Endothelial cell of umbilical vein (primary cell): ENCODE data around the gene DMD. TPM values are rescaled to one million over a fixed set of nuclear protein-coding genes. Genes with fewer than 3 reads are reported as not detected.

Experiments used
- BruUV-seq: library from RNA; stranded (reverse); fragments of 400-500 nt; replicated peaks from 2 replicates; lab custom pipeline; 2021; lab: Mats Ljungman, UMichigan
- CTCF ChIA-PET: fragments of 300-600, 350-600 bp; sonication (Branson Sonifier 250); formaldehyde crosslinking; loops from one replicate; lab custom pipeline; 2021; ENCODE audit warnings: antibody characterized with exemption, inconsistent platforms; lab: Charles Lee
- POLR2A ChIA-PET: fragments of 300-600, 350-600 bp; sonication (Branson Sonifier 250); formaldehyde crosslinking; loops from one replicate; lab custom pipeline; 2021; ENCODE audit warnings: antibody characterized with exemption, inconsistent platforms; lab: Charles Lee
- DNase-seq: peaks from one replicate; pipeline ENCODE4 v3.0.0-alpha.2; 2011; ENCODE audit warnings: low read depth, low spot score
- FAIRE-seq: peaks from 2 replicates; lab custom pipeline; 2011; peaks lifted over from hg19 to GRCh38; lab: Jason Lieb, UNC
- H2AFZ ChIP-seq: 2 replicates; pipeline ENCODE4 v1.6.0; 2012; ENCODE audit warnings: low read depth, low read length, control low read depth, inconsistent platforms
- H3K27ac ChIP-seq: 2 replicates; pipeline ENCODE4 v1.5.1; 2011; ENCODE audit warnings: low read depth, mild to moderate bottlenecking, control low read depth, low read length, moderate library complexity; ENCODE audit not compliant: insufficient read depth
- H3K27me3 ChIP-seq, 2 experiments: 2 replicates each; pipeline versions ENCODE4 v1.6.0 to v1.6.1; 2011; ENCODE audit warnings: low read length in 2 of 2, mixed read lengths in 1 of 2; ENCODE audit not compliant: control insufficient read depth in 2 of 2, insufficient read depth in 2 of 2
- H3K36me3 ChIP-seq, 2 experiments: 2 replicates in 1 of 2; 3 replicates in 1 of 2; pipeline ENCODE4 v1.5.1; 2011; ENCODE audit warnings: low read length in 2 of 2, mild to moderate bottlenecking in 1 of 2, moderate library complexity in 1 of 2; ENCODE audit not compliant: control insufficient read depth in 2 of 2, insufficient read depth in 2 of 2; ENCODE audit errors: extremely low read depth in 1 of 2
- H3K4me1 ChIP-seq: 3 replicates; pipeline ENCODE4 v1.5.1; 2011; ENCODE audit warnings: mild to moderate bottlenecking, low read length; ENCODE audit not compliant: control insufficient read depth, insufficient read depth; ENCODE audit errors: extremely low read depth
- H3K4me2 ChIP-seq: 2 replicates; pipeline ENCODE4 v1.6.1; 2011; ENCODE audit warnings: low read length, control low read depth, mixed read lengths; ENCODE audit not compliant: insufficient read depth
- H3K4me3 ChIP-seq, 3 experiments: fragments of 200-600 bp in 1 of 3; sonication (generic), shearing (Covaris generic) in 1 of 3; replicated peaks in 1 of 3; 2 replicates each; pipeline ENCODE4 v1.5.1; 2011 to 2016; ENCODE audit warnings: control low read depth in 3 of 3, low read length in 3 of 3, mild to moderate bottlenecking in 2 of 3, inconsistent platforms in 1 of 3, low read depth in 1 of 3, moderate library complexity in 1 of 3; ENCODE audit not compliant: insufficient read depth in 1 of 3
- H3K79me2 ChIP-seq: 2 replicates; pipeline ENCODE4 v1.6.0; 2012; ENCODE audit warnings: low read length, inconsistent platforms; ENCODE audit not compliant: control insufficient read depth, insufficient read depth
- H3K9ac ChIP-seq: replicated peaks from 2 replicates; pipeline ENCODE3; 2011; ENCODE audit warnings: low read length, control low read depth; ENCODE audit not compliant: insufficient read depth; ENCODE audit errors: extremely low read depth
- H3K9me1 ChIP-seq: replicated peaks from 3 replicates; pipeline ENCODE4 v1.6.0; 2011; ENCODE audit warnings: mild to moderate bottlenecking, low read length; ENCODE audit not compliant: control insufficient read depth, insufficient read depth; ENCODE audit errors: extremely low read depth
- H3K9me3 ChIP-seq: replicated peaks from 2 replicates; pipeline ENCODE4 v1.5.1; 2012; ENCODE audit warnings: low read length, inconsistent platforms; ENCODE audit not compliant: control insufficient read depth, insufficient read depth
- H4K20me1 ChIP-seq: replicated peaks from 2 replicates; pipeline ENCODE3; 2011; ENCODE audit warnings: mild to moderate bottlenecking, low read length; ENCODE audit not compliant: control insufficient read depth, insufficient read depth; ENCODE audit errors: extremely low read depth
- EZH2 ChIP-seq: IDR thresholded peaks from 2 replicates; pipeline ENCODE4 v1.6.1; 2012; ENCODE audit warnings: borderline replicate concordance, low read depth, mild to moderate bottlenecking, moderate library complexity, low read length, inconsistent platforms; ENCODE audit not compliant: severe bottlenecking
- FOS ChIP-seq: IDR thresholded peaks from 2 replicates; pipeline ENCODE4 v1.6.1; 2011; ENCODE audit warnings: mild to moderate bottlenecking, low read length, moderate library complexity, borderline replicate concordance; ENCODE audit not compliant: insufficient read depth
- GATA2 ChIP-seq: IDR thresholded peaks from 2 replicates; pipeline ENCODE4 v1.7.0; 2011; ENCODE audit warnings: low read depth, mild to moderate bottlenecking, moderate library complexity, mixed read lengths, low read length; ENCODE audit not compliant: insufficient read length, insufficient read depth
- JUN ChIP-seq: IDR thresholded peaks from 2 replicates; pipeline ENCODE4 v1.6.1; 2011; ENCODE audit warnings: borderline replicate concordance, low read depth; ENCODE audit not compliant: insufficient read length, insufficient read depth
- MYC ChIP-seq: IDR thresholded peaks from one replicate; pipeline ENCODE4 v1.6.1; 2011; ENCODE audit warnings: mild to moderate bottlenecking, low read depth, low read length
- POLR2A ChIP-seq: IDR thresholded peaks from 2 replicates; pipeline ENCODE4 v1.6.1; 2012; ENCODE audit warnings: low read depth, mild to moderate bottlenecking, control low read depth, low read length
- POLR2AphosphoS5 ChIP-seq: IDR thresholded peaks from 2 replicates; pipeline ENCODE4 v1.6.1; 2012; ENCODE audit warnings: low read depth, mild to moderate bottlenecking, control low read depth, low read length, moderate library complexity; ENCODE audit not compliant: insufficient read depth
- dilution Hi-C: fragments of 300-500 bp; cut with MboI; formaldehyde crosslinking; loops from one replicate; pipeline ENCODE4 v1.15.0; 2019; ENCODE audit warnings: low sequenced_read_pairs; ENCODE audit not compliant: extremely low pct_ligation_motif_present
- intact Hi-C: fragments of 100-400 bp; cut with micrococcal nuclease; formaldehyde crosslinking; loops from one replicate; pipeline ENCODE4 v1.10.0; 2022
- polyA plus RNA-seq, 4 experiments: library from polyadenylated mRNA; depleted of rRNA in 3 of 4; stranded (reverse) in 3 of 4; unstranded in 1 of 4; fragments of >200 nt; gene quantifications; 2 replicates each; pipeline versions ENCODE4 v1.2.1 to v1.2.3, GENCODE V29; 2011 to 2012; ENCODE audit warnings: missing spikeins in 1 of 4
- total RNA-seq: library from RNA; stranded (reverse); gene quantifications from 2 replicates; pipeline ENCODE4 v1.2.3, GENCODE V29; 2021
- TF ChIP-seq, protein P1 (sequence below), 2 donors: IDR thresholded peaks; 1 replicate in 1 of 2; 2 replicates in 1 of 2; pipeline ENCODE4 v1.5.1; 2011; ENCODE audit warnings: low read length in 2 of 2, mild to moderate bottlenecking in 2 of 2, moderate library complexity in 2 of 2, control low read depth in 1 of 2, inconsistent platforms in 1 of 2, low read depth in 1 of 2; ENCODE audit not compliant: insufficient read depth in 1 of 2; ENCODE audit errors: extremely low read depth in 1 of 2
- TF ChIP-seq, protein P2 (sequence below): IDR thresholded peaks from 2 replicates; pipeline ENCODE4 v1.6.1; 2011; ENCODE audit not compliant: insufficient read depth, insufficient read length

DMD gene
- total and polyA plus RNA-seq, 2 donors (not counting 3 experiments of a cell fraction or from before 2014, with no cell fraction given) = 7.3 to 9.0 TPM

DNA sequence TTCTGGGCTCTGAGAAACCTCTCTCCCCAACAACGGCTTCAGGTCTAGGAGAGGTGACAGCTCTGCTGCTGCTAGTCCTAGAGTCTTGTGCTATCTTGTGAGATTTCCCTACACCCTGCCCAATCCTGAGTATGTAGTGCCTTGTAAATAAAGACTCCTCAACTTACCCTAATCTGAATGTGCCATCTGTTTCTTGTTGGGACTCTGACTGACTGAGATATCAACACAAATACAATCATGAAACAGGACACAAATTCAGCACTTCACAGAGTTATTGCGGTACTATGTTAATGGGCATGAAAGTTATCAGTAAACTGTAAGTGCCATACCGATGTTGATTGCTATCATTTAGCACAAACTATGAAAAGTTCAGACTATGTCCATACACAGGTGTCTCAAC is 1610.5 kb downstream of the DMD start:
- dilution Hi-C loops (no loop called here), intact Hi-C loops (no loop called here)
- no peaks in the 10 kb centered on the region for H3K79me2 ChIP-seq
- no peaks in the 10 kb centered on the region for H3K9me3 ChIP-seq
- no peak overlapping the region for H3K27ac ChIP-seq
- H3K9me1 ChIP-seq = no peaks in the 10 kb centered on the region
- ChIA-PET CTCF (no interaction called here), POLR2A (no interaction called here)
- H3K4me1 ChIP-seq = no peaks in the 10 kb centered on the region
- no peak overlapping the region for H3K4me3 ChIP-seq
- FAIRE-seq = no peak
- H4K20me1 ChIP-seq = no peaks in the 10 kb centered on the region
- BruUV-seq = no TSS peak
- no peak overlapping the region for H3K4me2 ChIP-seq
- no peaks in the 10 kb centered on the region for H3K27me3 ChIP-seq
- H3K9ac ChIP-seq = no peak overlapping the region
- no peak for TF ChIP-seq POLR2A
- TF ChIP-seq FOS = no peak
- TF ChIP-seq EZH2 = no peak
- TF ChIP-seq JUN = no peak
- no peak overlapping the region for H2AFZ ChIP-seq
- H3K36me3 ChIP-seq = no peaks in the 10 kb centered on the region
- no peak for DNase-seq

DNA sequence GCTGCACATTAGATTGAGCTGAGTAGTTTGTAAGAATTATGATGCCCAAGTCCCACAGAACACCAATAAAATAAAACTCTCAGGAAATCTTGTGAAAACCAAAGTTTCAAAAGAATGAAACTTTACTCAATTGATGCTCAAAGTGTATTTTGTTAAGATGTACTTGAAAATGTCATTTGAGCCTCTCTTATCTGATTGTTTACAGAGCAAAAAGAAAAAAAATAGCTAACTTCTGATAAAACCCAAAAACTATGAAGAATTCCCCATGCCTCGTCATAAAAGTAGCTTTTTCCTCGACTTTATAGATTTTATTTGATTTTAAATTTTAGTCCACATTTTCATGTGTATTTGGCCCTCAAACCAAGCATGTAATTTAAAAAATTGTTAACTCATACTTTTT is 1618.0 kb downstream of the DMD start:
- Histone ChIP-seq H4K20me1 (no peaks in the 10 kb centered on the region), H3K9ac (no peak overlapping the region), H3K9me1 (no peaks in the 10 kb centered on the region), H3K27ac (no peak overlapping the region), H3K9me3 (no peaks in the 10 kb centered on the region), H3K27me3 (no peaks in the 10 kb centered on the region), H3K4me1 (peaks cover 11% of the 10 kb centered on the region), H3K79me2 (no peaks in the 10 kb centered on the region), H2AFZ (no peak overlapping the region), H3K36me3 (no peaks in the 10 kb centered on the region), H3K4me3 (no peak overlapping the region), H3K4me2 (no peak overlapping the region)
- BruUV-seq = no TSS peak
- POLR2A ChIA-PET = no interaction called here
- TF ChIP-seq POLR2A (no peak), EZH2 (no peak), POLR2AphosphoS5 (no peak), FOS (no peak), JUN (no peak), GATA2 (no peak), MYC (no peak)
- TF ChIP-seq, protein P1, sequence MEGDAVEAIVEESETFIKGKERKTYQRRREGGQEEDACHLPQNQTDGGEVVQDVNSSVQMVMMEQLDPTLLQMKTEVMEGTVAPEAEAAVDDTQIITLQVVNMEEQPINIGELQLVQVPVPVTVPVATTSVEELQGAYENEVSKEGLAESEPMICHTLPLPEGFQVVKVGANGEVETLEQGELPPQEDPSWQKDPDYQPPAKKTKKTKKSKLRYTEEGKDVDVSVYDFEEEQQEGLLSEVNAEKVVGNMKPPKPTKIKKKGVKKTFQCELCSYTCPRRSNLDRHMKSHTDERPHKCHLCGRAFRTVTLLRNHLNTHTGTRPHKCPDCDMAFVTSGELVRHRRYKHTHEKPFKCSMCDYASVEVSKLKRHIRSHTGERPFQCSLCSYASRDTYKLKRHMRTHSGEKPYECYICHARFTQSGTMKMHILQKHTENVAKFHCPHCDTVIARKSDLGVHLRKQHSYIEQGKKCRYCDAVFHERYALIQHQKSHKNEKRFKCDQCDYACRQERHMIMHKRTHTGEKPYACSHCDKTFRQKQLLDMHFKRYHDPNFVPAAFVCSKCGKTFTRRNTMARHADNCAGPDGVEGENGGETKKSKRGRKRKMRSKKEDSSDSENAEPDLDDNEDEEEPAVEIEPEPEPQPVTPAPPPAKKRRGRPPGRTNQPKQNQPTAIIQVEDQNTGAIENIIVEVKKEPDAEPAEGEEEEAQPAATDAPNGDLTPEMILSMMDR (IDR thresholded peaks at IDR 0.05; ENCODE audit: extremely low read depth in 1 of 2, insufficient read depth in 1 of 2, low read depth in 1 of 2, low read length in 2 of 2) = no peak
- TF ChIP-seq, protein P2, sequence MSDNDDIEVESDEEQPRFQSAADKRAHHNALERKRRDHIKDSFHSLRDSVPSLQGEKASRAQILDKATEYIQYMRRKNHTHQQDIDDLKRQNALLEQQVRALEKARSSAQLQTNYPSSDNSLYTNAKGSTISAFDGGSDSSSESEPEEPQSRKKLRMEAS = no peak
- dilution Hi-C loops (no loop called here), intact Hi-C loops (no loop called here)
- FAIRE-seq (no peak), DNase-seq (no peak)
- CTCF ChIA-PET = interaction anchor here (1.5 kb wide), 1 partner anchor 10 kb away, joined by 5 read pairs; no protein-coding TSS in a partner anchor
